NCI-H1930 (cell line): ENCODE data around the gene LAMA5.

Experiments
- DNase-seq, 2 experiments: peaks; one replicate each; lab custom pipeline; 2025; lab: John Stamatoyannopoulos, UW

The LAMA5 gene

DNA sequence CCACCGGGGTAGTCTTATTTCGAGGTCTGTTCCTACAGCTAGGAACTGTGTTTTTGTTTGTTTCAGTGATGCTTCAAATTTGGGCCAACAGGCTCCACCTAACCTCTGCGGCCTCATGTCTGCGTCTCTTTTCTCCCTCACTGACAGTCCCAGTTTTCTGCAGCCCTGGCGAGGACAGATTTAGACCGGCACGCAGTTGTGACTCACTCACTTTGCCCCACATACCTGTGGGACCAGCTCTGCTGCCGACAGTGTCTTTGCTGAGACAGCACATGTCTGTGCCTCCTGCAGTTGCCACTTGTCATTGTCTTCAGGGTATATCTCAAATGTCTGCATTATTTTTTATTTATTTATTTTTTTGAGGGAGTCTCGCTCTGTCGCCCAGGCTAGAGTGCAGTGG lies 99.6 kb downstream of the LAMA5 start:
- no peak for DNase-seq

DNA sequence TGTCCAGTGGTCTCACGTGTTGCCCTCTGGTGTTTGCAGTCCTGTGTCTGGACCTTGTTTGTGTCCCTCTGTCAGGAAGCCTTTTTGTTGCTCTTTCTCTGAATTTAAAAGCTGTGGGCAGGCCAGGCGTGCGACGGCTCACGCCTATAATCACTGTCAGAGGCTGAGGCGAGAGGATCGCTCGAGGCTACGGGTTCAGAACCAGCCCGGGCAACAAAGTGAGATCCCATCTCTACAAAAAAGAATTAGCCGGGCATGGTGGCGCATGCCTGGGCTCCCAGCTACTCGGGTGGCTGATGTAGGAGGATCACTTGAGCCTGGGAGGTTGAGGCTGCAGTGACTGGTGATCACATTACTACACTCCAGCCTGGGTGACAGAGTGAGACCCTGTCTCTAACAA lies 100.3 kb downstream of the LAMA5 start:
- DNase-seq: no peak

DNA sequence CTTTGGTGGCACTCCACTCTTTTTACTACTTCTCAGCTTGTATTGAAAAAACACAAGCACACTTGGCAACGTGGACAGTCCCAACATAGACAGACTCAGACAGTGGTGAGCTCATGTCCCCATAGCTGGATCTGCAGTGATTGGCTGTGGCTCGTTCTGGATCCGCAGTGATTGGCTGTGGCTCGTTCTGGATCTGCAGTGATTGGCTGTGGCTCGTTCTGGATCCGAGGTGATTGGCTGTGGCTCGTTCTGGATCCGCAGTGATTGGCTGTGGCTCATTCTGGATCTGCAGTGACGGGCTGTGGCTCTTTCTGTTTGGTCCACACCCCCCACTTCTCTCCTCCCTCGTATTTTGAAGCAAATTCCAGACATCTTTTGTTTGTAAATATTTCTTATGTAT lies 100.8 kb downstream of the LAMA5 start:
- DNase-seq: no peak

GRCh38 chr20:62265365-62265764 lies 101.7 kb downstream of the LAMA5 start:
- no peak for DNase-seq

- no peak for DNase-seq
Measured at GRCh38 chr20:62263396-62263795, 103.7 kb downstream of the LAMA5 start.

- DNase-seq: no peak
Measured at GRCh38 chr20:62262064-62262463, 105.0 kb downstream of the LAMA5 start.

- no peak for DNase-seq
Measured at GRCh38 chr20:62259294-62259565, 107.9 kb downstream of the LAMA5 start.
